HG03039 (cell line): ENCODE results near the gene KLHL40.

Experiments
- ATAC-seq: cut with Tn5 transposase; IDR thresholded peaks from one replicate; pipeline ENCODE4 v1.9.1; 2021; ENCODE audit warnings: mild to moderate bottlenecking, moderate library complexity; ENCODE audit not compliant: unreplicated experiment

KLHL40 gene

DNA sequence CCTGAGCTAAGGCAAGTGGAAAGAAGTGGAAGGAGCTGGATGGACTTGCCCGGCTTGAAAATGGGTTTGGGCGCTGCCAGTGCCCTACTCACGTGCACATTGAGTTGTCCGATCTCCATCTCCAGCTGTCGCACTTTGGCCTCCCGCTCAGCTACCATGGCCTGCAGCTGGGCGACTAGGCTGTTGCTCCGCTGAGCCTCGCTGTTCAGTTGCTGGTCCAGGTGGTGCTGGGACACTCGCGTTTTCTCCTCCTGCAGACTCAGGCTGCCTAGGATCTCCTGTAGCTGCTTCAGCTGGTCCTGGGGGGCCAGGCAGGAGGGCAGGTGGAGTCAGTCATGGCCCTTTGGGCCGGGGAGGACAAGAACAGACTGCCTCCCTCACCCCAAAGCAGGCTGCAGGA lies 50.3 kb downstream of the KLHL40 start:
- ATAC-seq, result no peak

- ATAC-seq, result no peak
Observed at GRCh38 chr3:42736081-42736480, 50.7 kb downstream of the KLHL40 start.

GRCh38 chr3:42736531-42736930 lies 51.2 kb downstream of the KLHL40 start:
- no peak for ATAC-seq

DNA sequence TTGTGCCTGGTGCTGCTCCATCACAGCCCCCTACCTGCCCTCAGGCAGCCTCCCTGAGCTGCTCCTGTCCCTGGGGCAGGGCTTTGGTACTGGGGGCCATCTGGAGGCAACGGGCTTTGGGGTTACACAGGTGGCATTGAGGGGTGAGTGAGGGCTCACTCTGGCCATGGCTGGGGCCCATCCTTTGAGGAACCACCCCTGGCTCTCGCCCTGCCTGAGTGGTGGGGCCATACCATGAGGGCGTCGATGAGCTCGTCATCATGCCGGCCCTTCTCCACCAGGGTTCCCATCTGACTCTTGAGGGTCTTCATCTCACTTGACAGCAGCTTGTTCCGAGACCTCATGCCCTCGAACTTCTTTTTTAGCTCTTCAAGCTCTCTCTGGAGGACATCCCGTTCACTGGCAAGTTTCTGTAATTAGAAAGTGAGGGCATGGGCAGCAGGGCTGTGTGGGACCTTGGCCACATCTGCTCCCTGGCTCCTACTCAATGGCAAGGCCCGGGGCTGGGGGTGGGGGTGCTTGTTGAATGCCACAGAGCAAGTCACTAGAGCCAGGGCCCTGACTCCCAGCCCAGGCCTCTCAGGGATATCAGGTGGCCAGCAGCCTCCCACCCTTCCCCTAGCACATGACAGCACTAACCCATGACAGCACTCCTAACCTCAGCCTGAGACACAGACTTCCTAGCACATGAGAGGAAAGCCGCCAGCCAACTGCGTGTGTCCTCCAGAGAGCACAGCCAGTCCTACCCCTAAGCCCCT lies 54.2 kb downstream of the KLHL40 start:
- no peak for ATAC-seq

DNA sequence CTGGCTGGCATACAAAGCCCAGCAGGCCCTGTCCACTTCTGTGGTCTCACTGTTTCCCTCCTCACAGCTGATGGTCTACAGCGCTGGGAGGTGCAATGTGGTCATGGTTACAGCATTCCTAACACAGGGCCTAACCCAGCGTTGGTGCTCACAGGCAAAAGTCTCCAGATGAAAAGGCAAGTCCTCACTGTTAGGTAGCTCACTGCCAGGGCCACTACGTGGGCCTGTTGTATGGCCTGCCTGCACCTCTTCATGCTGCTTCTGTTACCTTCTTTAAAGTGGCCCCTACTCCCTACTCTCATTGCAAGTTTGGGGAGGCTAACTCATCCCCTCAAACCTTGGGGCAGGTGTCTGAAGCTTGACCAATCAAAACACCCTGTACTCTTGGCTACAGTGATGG lies 56.5 kb downstream of the KLHL40 start:
- ATAC-seq, result no peak
